Neural cell (in vitro differentiated cells): ENCODE measurements around the gene KIF16B.

ENCODE experiments used
- CTCF ChIP-seq: fragments of 450-650 bp; IDR thresholded peaks from 2 replicates; pipeline ENCODE4 v1.5.1; 2014; ENCODE audit warnings: antibody characterized with exemption, mild to moderate bottlenecking, moderate library complexity; ENCODE audit not compliant: poor library complexity, severe bottlenecking
- EP300 ChIP-seq: fragments of 450-650 bp; conservative IDR thresholded peaks from 2 replicates; pipeline ENCODE4 v1.6.1; 2014; ENCODE audit warnings: antibody characterized with exemption, mild to moderate bottlenecking, moderate library complexity; ENCODE audit not compliant: poor library complexity, severe bottlenecking
- EZH2 ChIP-seq: fragments of 200-600, 300-800 bp; shearing (Covaris generic), sonication (generic); IDR thresholded peaks from 2 replicates; pipeline ENCODE4 v1.6.1; 2014; ENCODE audit warnings: antibody characterized with exemption, low read length, borderline replicate concordance, mild to moderate bottlenecking; ENCODE audit not compliant: insufficient read depth, poor library complexity, severe bottlenecking
- MXI1 ChIP-seq: fragments of 450-650 bp; conservative IDR thresholded peaks from 2 replicates; pipeline ENCODE4 v1.6.1; 2014; ENCODE audit warnings: antibody characterized with exemption, mild to moderate bottlenecking; ENCODE audit not compliant: poor library complexity, severe bottlenecking
- POLR2AphosphoS5 ChIP-seq: IDR thresholded peaks from 2 replicates; pipeline ENCODE4 v1.6.1; 2012
- RAD21 ChIP-seq: fragments of 450-650 bp; conservative IDR thresholded peaks from 2 replicates; pipeline ENCODE4 v1.6.1; 2014; ENCODE audit warnings: antibody characterized with exemption, mild to moderate bottlenecking, moderate library complexity
- SMC3 ChIP-seq: fragments of 450-650 bp; conservative IDR thresholded peaks from 2 replicates; pipeline ENCODE4 v1.6.1; 2014; ENCODE audit warnings: antibody characterized with exemption, mild to moderate bottlenecking, moderate library complexity; ENCODE audit not compliant: poor library complexity
- TAF1 ChIP-seq: IDR thresholded peaks from 2 replicates; pipeline ENCODE4 v1.6.1; 2012; ENCODE audit warnings: low read depth

- TF ChIP-seq CTCF = no peak
- TF ChIP-seq EP300 = no peak
- no peak for TF ChIP-seq EZH2
- TF ChIP-seq POLR2AphosphoS5 = no peak
- no peak for TF ChIP-seq MXI1
- TF ChIP-seq TAF1 = no peak
- TF ChIP-seq SMC3 = no peak
- no peak for TF ChIP-seq RAD21
These were observed 139.1 kb downstream of the KIF16B start for GRCh38 chr20:16434062-16434664.
